Thymus (tissue), 11 donors: ENCODE results near the gene DENND1B. TPM values are rescaled to one million over a fixed set of nuclear protein-coding genes. Genes with fewer than 3 reads are reported as not detected.

Experiments
- DNase-seq, 9 donors: peaks; one replicate each; pipeline ENCODE4 v3.0.0-alpha.2; 2013; ENCODE audit warnings: low spot score in 9 of 9, low read depth in 6 of 9, missing footprints in 1 of 9
- H3K27ac ChIP-seq, 2 donors: one replicate each; pipeline ENCODE4 v1.5.1; 2013; ENCODE audit warnings: control low read depth in 1 of 2, low read depth in 1 of 2, low read length in 1 of 2, mild to moderate bottlenecking in 1 of 2, moderate library complexity in 1 of 2
- H3K27me3 ChIP-seq, 2 donors: one replicate each; pipeline ENCODE4 v1.5.1; 2013; ENCODE audit warnings: low read length in 1 of 2; ENCODE audit not compliant: control insufficient read depth in 2 of 2, insufficient read depth in 1 of 2
- H3K36me3 ChIP-seq, 2 donors: one replicate each; pipeline ENCODE4 v1.5.1; 2013; ENCODE audit warnings: low read length in 1 of 2, mild to moderate bottlenecking in 1 of 2, moderate library complexity in 1 of 2; ENCODE audit not compliant: control insufficient read depth in 2 of 2, insufficient read depth in 2 of 2
- H3K4me1 ChIP-seq, 2 donors: one replicate each; pipeline ENCODE4 v1.5.1; 2013; ENCODE audit warnings: low read length in 2 of 2; ENCODE audit not compliant: control insufficient read depth in 2 of 2, insufficient read depth in 2 of 2
- H3K4me3 ChIP-seq, 2 donors: one replicate each; pipeline ENCODE4 v1.5.1; 2013; ENCODE audit warnings: low read length in 2 of 2, control low read depth in 1 of 2, mild to moderate bottlenecking in 1 of 2
- H3K9me3 ChIP-seq, 2 donors: one replicate each; pipeline ENCODE4 v1.5.1; 2013; ENCODE audit warnings: low read length in 1 of 2, mild to moderate bottlenecking in 1 of 2; ENCODE audit not compliant: control insufficient read depth in 2 of 2, insufficient read depth in 1 of 2
- WGBS: extraction: QIAGEN DNeasy Blood & Tissue Kit; methylation state at CpG from one replicate; pipeline ENCODE4 v1.1.7; 2013; 5-methylcytosine and 5-hydroxymethylcytosine counted together
- polyA plus RNA-seq: library from polyadenylated mRNA; stranded (reverse); fragments of 200-250 nt; gene quantifications from one replicate; pipeline ENCODE4 v1.2.3, GENCODE V29; 2013
- total RNA-seq: library from RNA; stranded (reverse); fragments of 120-200 nt; gene quantifications from one replicate; pipeline ENCODE4 v1.2.4, GENCODE V29; 2013
- donor health status: healthy.

The DENND1B gene
- total and polyA plus RNA-seq, 2 donors: 8.8 to 23.5 TPM

- no peak for DNase-seq
- Histone ChIP-seq H3K4me1 (no peaks in the 10 kb centered on the region), H3K36me3 (peaks cover 0 to 4% of the 10 kb centered on the region in 2 donors), H3K9me3 (no peaks in the 10 kb centered on the region), H3K4me3 (no peak overlapping the region), H3K27me3 (no peaks in the 10 kb centered on the region), H3K27ac (no peak overlapping the region)
- 97% methylated on average over 6 of the region's 6 CpGs for WGBS
These were observed 88.5 kb downstream of the DENND1B start for GRCh38 chr1:197686702-197687355.

GRCh38 chr1:197686231-197686630 is 89.0 kb downstream of the DENND1B start:
- no peak for DNase-seq
- 97% methylated on average over 2 of the region's 2 CpGs for WGBS
- Histone ChIP-seq H3K36me3 (peaks cover 0 to 4% of the 10 kb centered on the region in 2 donors), H3K4me1 (no peaks in the 10 kb centered on the region), H3K9me3 (no peaks in the 10 kb centered on the region), H3K4me3 (no peak overlapping the region), H3K27me3 (no peaks in the 10 kb centered on the region), H3K27ac (no peak overlapping the region)

GRCh38 chr1:197685785-197686184 is 89.5 kb downstream of the DENND1B start:
- peaks cover 0 to 4% of the 10 kb centered on the region in 2 donors for H3K36me3 ChIP-seq
- H3K27me3 ChIP-seq: no peaks in the 10 kb centered on the region
- no peaks in the 10 kb centered on the region for H3K9me3 ChIP-seq
- no peak for DNase-seq
- 89% methylated on average over 1 of the region's 1 CpG for WGBS
- H3K4me1 ChIP-seq: no peaks in the 10 kb centered on the region
- no peak overlapping the region for H3K4me3 ChIP-seq
- H3K27ac ChIP-seq: no peak overlapping the region

GRCh38 chr1:197683895-197684553 is 91.3 kb downstream of the DENND1B start:
- Histone ChIP-seq H3K4me3 (no peak overlapping the region), H3K27me3 (no peaks in the 10 kb centered on the region), H3K9me3 (no peaks in the 10 kb centered on the region), H3K36me3 (no peaks in the 10 kb centered on the region), H3K27ac (no peak overlapping the region), H3K4me1 (no peaks in the 10 kb centered on the region)
- DNase-seq: no peak
- 98% methylated on average over 6 of the region's 6 CpGs for WGBS

GRCh38 chr1:197683280-197683679 is 92.0 kb downstream of the DENND1B start:
- Histone ChIP-seq H3K4me3 (no peak overlapping the region), H3K27me3 (no peaks in the 10 kb centered on the region), H3K4me1 (no peaks in the 10 kb centered on the region), H3K9me3 (no peaks in the 10 kb centered on the region), H3K36me3 (no peaks in the 10 kb centered on the region), H3K27ac (no peak overlapping the region)
- WGBS: 98% methylated on average over 3 of the region's 3 CpGs
- DNase-seq: no peak

GRCh38 chr1:197680311-197680710 is 95.0 kb downstream of the DENND1B start:
- no peak for DNase-seq
- WGBS: 97% methylated on average over 1 of the region's 1 CpG
- Histone ChIP-seq H3K9me3 (no peaks in the 10 kb centered on the region), H3K27me3 (no peaks in the 10 kb centered on the region), H3K4me1 (no peaks in the 10 kb centered on the region), H3K27ac (no peak overlapping the region), H3K4me3 (no peak overlapping the region), H3K36me3 (no peaks in the 10 kb centered on the region)

- 99% methylated on average over 4 of the region's 4 CpGs for WGBS
- Histone ChIP-seq H3K36me3 (no peaks in the 10 kb centered on the region), H3K9me3 (no peaks in the 10 kb centered on the region), H3K4me1 (no peaks in the 10 kb centered on the region), H3K27me3 (no peaks in the 10 kb centered on the region), H3K27ac (no peak overlapping the region), H3K4me3 (no peak overlapping the region)
- no peak for DNase-seq
These were observed 97.5 kb downstream of the DENND1B start for GRCh38 chr1:197677752-197678295.

GRCh38 chr1:197677313-197677712 is 98.0 kb downstream of the DENND1B start:
- Histone ChIP-seq H3K27ac (no peak overlapping the region), H3K36me3 (no peaks in the 10 kb centered on the region), H3K9me3 (no peaks in the 10 kb centered on the region), H3K27me3 (no peaks in the 10 kb centered on the region), H3K4me3 (no peak overlapping the region), H3K4me1 (no peaks in the 10 kb centered on the region)
- 96% methylated on average over 3 of the region's 3 CpGs for WGBS
- DNase-seq: no peak

GRCh38 chr1:197675583-197676208 is 99.6 kb downstream of the DENND1B start:
- 88% methylated on average over 5 of the region's 5 CpGs for WGBS
- Histone ChIP-seq H3K27ac (no peak overlapping the region), H3K36me3 (no peaks in the 10 kb centered on the region), H3K4me3 (no peak overlapping the region), H3K27me3 (no peaks in the 10 kb centered on the region), H3K4me1 (no peaks in the 10 kb centered on the region), H3K9me3 (no peaks in the 10 kb centered on the region)
- no peak for DNase-seq
